Uterus (tissue), 2 donors: Measurements from ENCODE around the gene CA4.

Experiments
- CTCF ChIP-seq, 4 experiments: fragments of 200-600 bp in 2 of 4; fragments of 450-650 bp in 2 of 4; sonication (generic) in 2 of 4; IDR thresholded peaks; one replicate each; pipeline ENCODE4 v1.5.1; 2016 to 2019; ENCODE audit warnings: antibody characterized with exemption in 4 of 4, mild to moderate bottlenecking in 2 of 4, moderate library complexity in 1 of 4
- POLR2A ChIP-seq, 2 donors: fragments of 450-650 bp; IDR thresholded peaks; one replicate each; pipeline ENCODE4 v1.6.1; 2016; ENCODE audit warnings: antibody characterized with exemption in 2 of 2, mild to moderate bottlenecking in 1 of 2, moderate library complexity in 1 of 2

DNA sequence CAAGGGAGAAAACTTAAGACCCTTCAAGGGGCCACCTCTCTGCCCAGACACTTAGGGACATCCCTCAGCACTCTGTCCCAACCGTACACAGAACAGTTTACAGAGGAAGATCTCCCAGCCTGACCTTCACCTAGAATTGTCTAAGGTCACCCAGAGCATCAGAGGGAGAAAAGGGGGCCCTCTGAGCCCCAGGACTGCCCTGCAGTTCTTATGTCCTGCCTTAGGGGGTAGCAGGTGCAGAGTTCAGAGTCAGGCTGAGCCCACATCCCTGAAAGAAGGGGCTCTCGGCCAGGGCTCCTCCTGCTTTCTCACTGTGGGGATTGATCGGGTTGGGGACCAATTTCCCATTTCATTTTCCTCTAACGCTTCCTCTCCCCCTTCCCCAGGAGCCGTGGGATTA is 15.4 kb downstream of the CA4 start:
- TF ChIP-seq CTCF (IDR thresholded peaks at IDR 0.05) (no peak), POLR2A (IDR thresholded peaks at IDR 0.05) (no peak)
